HEK293 (cell line): Measurements from ENCODE around the gene RFX2.

Experiments used
- CTCF ChIA-PET: fragments of 350-600 bp; formaldehyde crosslinking; extraction: SDS; loops from one replicate; lab custom pipeline; 2021; ENCODE audit warnings: antibody characterized with exemption; lab: Yijun Ruan, JAX
- POLR2A ChIA-PET: fragments of 300-600 bp; formaldehyde crosslinking; extraction: SDS; loops from one replicate; lab custom pipeline; 2020; ENCODE audit warnings: antibody characterized with exemption, inconsistent platforms; lab: Yijun Ruan, JAX
- H3K27ac ChIP-seq: fragments of 200-500 bp; sonication (Bioruptor generic); 2 replicates; pipeline ENCODE4 v1.5.1; 2014; ENCODE audit warnings: low read depth, low read length, control low read depth, inconsistent platforms; ENCODE audit errors: extremely low read depth
- H3K36me3 ChIP-seq, 2 experiments: fragments of 200-500 bp in 1 of 2; sonication (Bioruptor generic) in 1 of 2; 1 replicate in 1 of 2; 2 replicates in 1 of 2; pipeline ENCODE4 v1.5.1; 2014 to 2017; ENCODE audit warnings: inconsistent platforms in 2 of 2, low read length in 2 of 2; ENCODE audit not compliant: control insufficient read depth in 2 of 2, insufficient read depth in 1 of 2
- H3K4me1 ChIP-seq: fragments of 200-500 bp; sonication (Bioruptor generic); 2 replicates; pipeline ENCODE4 v1.5.1; 2014; ENCODE audit warnings: mild to moderate bottlenecking, low read length, inconsistent platforms; ENCODE audit not compliant: control insufficient read depth, insufficient read depth
- H3K4me3 ChIP-seq: 2 replicates; pipeline ENCODE4 v1.5.1; 2011; ENCODE audit warnings: low read depth, mild to moderate bottlenecking, control low read depth, low read length, moderate library complexity
- H3K9me3 ChIP-seq: fragments of 200-500 bp; sonication (Bioruptor generic); 2 replicates; pipeline ENCODE4 v1.5.1; 2014; ENCODE audit warnings: low read depth, low read length, inconsistent platforms; ENCODE audit not compliant: control insufficient read depth, insufficient read depth
- AEBP2 ChIP-seq: fragments of 450-650 bp; formaldehyde crosslinking; IDR thresholded peaks from 2 replicates; pipeline ENCODE4 v1.5.1; 2016; ENCODE audit warnings: missing biosample characterization, missing genetic modification characterization, borderline replicate concordance
- FEZF1 ChIP-seq: fragments of 450-650 bp; formaldehyde crosslinking; IDR thresholded peaks from 2 replicates; pipeline ENCODE4 v1.5.1; 2016; ENCODE audit warnings: missing biosample characterization, missing genetic modification characterization
- KLF10 ChIP-seq: fragments of 450-650 bp; IDR thresholded peaks from 2 replicates; pipeline ENCODE4 v1.5.1; 2018; ENCODE audit warnings: missing biosample characterization, mild to moderate bottlenecking, missing genetic modification characterization
- MEIS1 ChIP-seq: sonication (generic); formaldehyde crosslinking; IDR thresholded peaks from 2 replicates; pipeline ENCODE4 v1.8.1; 2022; ENCODE audit warnings: missing genetic modification reagents, mild to moderate bottlenecking, borderline replicate concordance
- MYNN ChIP-seq: fragments of 450-650 bp; formaldehyde crosslinking; IDR thresholded peaks from 2 replicates; pipeline ENCODE4 v1.5.1; 2016; ENCODE audit warnings: missing biosample characterization, missing genetic modification characterization, borderline replicate concordance
- OSR2 ChIP-seq: fragments of 450-650 bp; formaldehyde crosslinking; IDR thresholded peaks from 2 replicates; pipeline ENCODE4 v1.5.1; 2016; ENCODE audit warnings: missing biosample characterization, missing genetic modification characterization
- PRDM6 ChIP-seq: fragments of 450-650 bp; formaldehyde crosslinking; IDR thresholded peaks from 2 replicates; pipeline ENCODE4 v1.5.1; 2017; ENCODE audit warnings: missing biosample characterization, missing genetic modification characterization
- SALL2 ChIP-seq: fragments of 450-650 bp; formaldehyde crosslinking; IDR thresholded peaks from 2 replicates; pipeline ENCODE4 v1.5.0; 2017; ENCODE audit warnings: missing biosample characterization, mild to moderate bottlenecking, missing genetic modification characterization, borderline replicate concordance
- SCRT1 ChIP-seq: fragments of 450-650 bp; formaldehyde crosslinking; IDR thresholded peaks from 2 replicates; pipeline ENCODE4 v1.5.1; 2016; ENCODE audit warnings: missing biosample characterization, missing genetic modification characterization, borderline replicate concordance
- TSHZ1 ChIP-seq: fragments of 450-650 bp; formaldehyde crosslinking; IDR thresholded peaks from 2 replicates; pipeline ENCODE4 v1.5.1; 2016; ENCODE audit warnings: missing biosample characterization, missing genetic modification characterization, borderline replicate concordance
- ZBTB11 ChIP-seq: fragments of 450-650 bp; formaldehyde crosslinking; conservative IDR thresholded peaks from 2 replicates; pipeline ENCODE4 v1.5.1; 2016; ENCODE audit warnings: low read depth, missing biosample characterization, missing genetic modification characterization
- ZBTB21 ChIP-seq: fragments of 450-650 bp; formaldehyde crosslinking; IDR thresholded peaks from 2 replicates; pipeline ENCODE4 v1.5.1; 2017; ENCODE audit warnings: missing biosample characterization, missing genetic modification characterization
- ZFP69B ChIP-seq: fragments of 450-650 bp; formaldehyde crosslinking; IDR thresholded peaks from 2 replicates; pipeline ENCODE4 v1.5.1; 2016; ENCODE audit warnings: missing biosample characterization, missing genetic modification characterization
- ZNF169 ChIP-seq: fragments of 450-650 bp; formaldehyde crosslinking; IDR thresholded peaks from 2 replicates; pipeline ENCODE4 v1.5.1; 2016; ENCODE audit warnings: missing biosample characterization, missing genetic modification characterization
- ZNF366 ChIP-seq: fragments of 450-650 bp; formaldehyde crosslinking; conservative IDR thresholded peaks from 2 replicates; pipeline ENCODE4 v1.5.1; 2016; ENCODE audit warnings: missing biosample characterization, missing genetic modification characterization
- ZNF37A ChIP-seq: fragments of 450-650 bp; IDR thresholded peaks from 2 replicates; pipeline ENCODE4 v1.5.1; 2018; ENCODE audit warnings: missing biosample characterization, missing genetic modification characterization
- ZNF416 ChIP-seq: fragments of 450-650 bp; formaldehyde crosslinking; IDR thresholded peaks from 2 replicates; pipeline ENCODE4 v1.5.1; 2016; ENCODE audit warnings: missing biosample characterization, missing genetic modification characterization
- ZNF48 ChIP-seq: fragments of 450-650 bp; formaldehyde crosslinking; IDR thresholded peaks from 2 replicates; pipeline ENCODE4 v1.5.1; 2016; ENCODE audit warnings: missing biosample characterization, missing genetic modification characterization
- ZNF521 ChIP-seq: fragments of 450-650 bp; formaldehyde crosslinking; IDR thresholded peaks from 2 replicates; pipeline ENCODE4 v1.5.1; 2017; ENCODE audit warnings: missing biosample characterization, mild to moderate bottlenecking, missing genetic modification characterization
- ZNF654 ChIP-seq: fragments of 450-650 bp; formaldehyde crosslinking; IDR thresholded peaks from 2 replicates; pipeline ENCODE4 v1.5.1; 2016; ENCODE audit warnings: low read depth, missing biosample characterization, missing genetic modification characterization
- ZNF660 ChIP-seq: fragments of 450-650 bp; IDR thresholded peaks from 2 replicates; pipeline ENCODE4 v1.5.1; 2018; ENCODE audit warnings: missing biosample characterization, mild to moderate bottlenecking, missing genetic modification characterization
- ZNF704 ChIP-seq: fragments of 450-650 bp; formaldehyde crosslinking; IDR thresholded peaks from 2 replicates; pipeline ENCODE4 v1.5.1; 2016; ENCODE audit warnings: missing biosample characterization, missing genetic modification characterization
- ZNF776 ChIP-seq: fragments of 450-650 bp; formaldehyde crosslinking; IDR thresholded peaks from 2 replicates; pipeline ENCODE4 v1.5.0; 2017; ENCODE audit warnings: missing biosample characterization, missing genetic modification characterization, borderline replicate concordance
- ZNF792 ChIP-seq: fragments of 450-650 bp; formaldehyde crosslinking; IDR thresholded peaks from 2 replicates; pipeline ENCODE4 v1.5.1; 2016; ENCODE audit warnings: missing biosample characterization, missing genetic modification characterization
- ZSCAN16 ChIP-seq: fragments of 450-650 bp; formaldehyde crosslinking; IDR thresholded peaks from 2 replicates; pipeline ENCODE4 v1.5.1; 2016; ENCODE audit warnings: missing biosample characterization, missing genetic modification characterization
- ZSCAN18 ChIP-seq: fragments of 450-650 bp; formaldehyde crosslinking; IDR thresholded peaks from 2 replicates; pipeline ENCODE4 v1.5.1; 2016; ENCODE audit warnings: missing biosample characterization, missing genetic modification characterization

Gene RFX2

GRCh38 chr19:5943623-5944022 is 166.7 kb downstream of the RFX2 start:
- ChIA-PET POLR2A (interaction anchor here (0.6 kb wide), 1 partner anchor 170 kb away, joined by 4 read pairs; no protein-coding TSS in a partner anchor), CTCF (no interaction called here)
- H3K4me1 ChIP-seq: peaks cover 5% of the 10 kb centered on the region; the same call in 1 of the 2 replicates
- no peak overlapping the region for H3K4me3 ChIP-seq
- peaks cover 0 to 40% of the 10 kb centered on the region in 2 experiments; a peak in 2 of 3 replicates for H3K36me3 ChIP-seq
- H3K27ac ChIP-seq: no peak overlapping the region
- H3K9me3 ChIP-seq: no peaks in the 10 kb centered on the region
- TF ChIP-seq ZNF416 (tag by site-specific recombination) (no peak), ZNF48 (tag by site-specific recombination) (no peak), KLF10 (no peak), OSR2 (tag by site-specific recombination) (no peak), MYNN (tag by site-specific recombination) (no peak), AEBP2 (tag by site-specific recombination) (no peak), TSHZ1 (tag by site-specific recombination) (no peak), ZNF521 (no peak), SALL2 (tag by site-specific recombination) (no peak), ZNF776 (tag by site-specific recombination) (no peak), ZBTB11 (tag by site-specific recombination) (no peak), PRDM6 (tag by site-specific recombination) (no peak), ZNF37A (no peak), ZNF792 (tag by site-specific recombination) (no peak), ZBTB21 (tag by site-specific recombination) (peak; percentile 54), SCRT1 (tag by site-specific recombination) (no peak), MEIS1 (CRISPR knock-in tag) (no peak), FEZF1 (tag by site-specific recombination) (no peak), ZNF169 (tag by site-specific recombination) (no peak), ZNF654 (tag by site-specific recombination) (no peak), ZNF704 (tag by site-specific recombination) (no peak), ZSCAN16 (tag by site-specific recombination) (no peak), ZFP69B (no peak), ZNF660 (tag by site-specific recombination) (0 out of 2 replicates have a peak, but pooled peaks have one; percentile 63), ZNF366 (tag by site-specific recombination) (peak; percentile 20; the same call in 1 of the 2 replicates), ZSCAN18 (tag by site-specific recombination) (no peak)
